Neural cell (in vitro differentiated cells): ENCODE data around the gene NLRC5.

ENCODE experiments used
- EP300 ChIP-seq: fragments of 450-650 bp; conservative IDR thresholded peaks from 2 replicates; pipeline ENCODE4 v1.6.1; 2014; ENCODE audit warnings: antibody characterized with exemption, mild to moderate bottlenecking, moderate library complexity; ENCODE audit not compliant: poor library complexity, severe bottlenecking
- EZH2 ChIP-seq: fragments of 200-600, 300-800 bp; shearing (Covaris generic), sonication (generic); IDR thresholded peaks from 2 replicates; pipeline ENCODE4 v1.6.1; 2014; ENCODE audit warnings: antibody characterized with exemption, low read length, borderline replicate concordance, mild to moderate bottlenecking; ENCODE audit not compliant: insufficient read depth, poor library complexity, severe bottlenecking
- POLR2AphosphoS5 ChIP-seq: IDR thresholded peaks from 2 replicates; pipeline ENCODE4 v1.6.1; 2012
- RAD21 ChIP-seq: fragments of 450-650 bp; conservative IDR thresholded peaks from 2 replicates; pipeline ENCODE4 v1.6.1; 2014; ENCODE audit warnings: antibody characterized with exemption, mild to moderate bottlenecking, moderate library complexity
- TAF1 ChIP-seq: IDR thresholded peaks from 2 replicates; pipeline ENCODE4 v1.6.1; 2012; ENCODE audit warnings: low read depth
- TF ChIP-seq, protein P1 (sequence below): fragments of 450-650 bp; IDR thresholded peaks from 2 replicates; pipeline ENCODE4 v1.5.1; 2014; ENCODE audit warnings: antibody characterized with exemption, mild to moderate bottlenecking, moderate library complexity; ENCODE audit not compliant: poor library complexity, severe bottlenecking

- TF ChIP-seq, protein P1, sequence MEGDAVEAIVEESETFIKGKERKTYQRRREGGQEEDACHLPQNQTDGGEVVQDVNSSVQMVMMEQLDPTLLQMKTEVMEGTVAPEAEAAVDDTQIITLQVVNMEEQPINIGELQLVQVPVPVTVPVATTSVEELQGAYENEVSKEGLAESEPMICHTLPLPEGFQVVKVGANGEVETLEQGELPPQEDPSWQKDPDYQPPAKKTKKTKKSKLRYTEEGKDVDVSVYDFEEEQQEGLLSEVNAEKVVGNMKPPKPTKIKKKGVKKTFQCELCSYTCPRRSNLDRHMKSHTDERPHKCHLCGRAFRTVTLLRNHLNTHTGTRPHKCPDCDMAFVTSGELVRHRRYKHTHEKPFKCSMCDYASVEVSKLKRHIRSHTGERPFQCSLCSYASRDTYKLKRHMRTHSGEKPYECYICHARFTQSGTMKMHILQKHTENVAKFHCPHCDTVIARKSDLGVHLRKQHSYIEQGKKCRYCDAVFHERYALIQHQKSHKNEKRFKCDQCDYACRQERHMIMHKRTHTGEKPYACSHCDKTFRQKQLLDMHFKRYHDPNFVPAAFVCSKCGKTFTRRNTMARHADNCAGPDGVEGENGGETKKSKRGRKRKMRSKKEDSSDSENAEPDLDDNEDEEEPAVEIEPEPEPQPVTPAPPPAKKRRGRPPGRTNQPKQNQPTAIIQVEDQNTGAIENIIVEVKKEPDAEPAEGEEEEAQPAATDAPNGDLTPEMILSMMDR, result no peak
- no peak for TF ChIP-seq TAF1
- TF ChIP-seq EZH2, result no peak
- no peak for TF ChIP-seq RAD21
- TF ChIP-seq EP300, result no peak
- no peak for TF ChIP-seq POLR2AphosphoS5
Measured at GRCh38 chr16:57131351-57131970, 142.1 kb downstream of the NLRC5 start.
